Left renal pelvis (tissue), 4 donors: ENCODE results near the gene MLXIPL. TPM values are rescaled to one million over a fixed set of nuclear protein-coding genes. Genes with fewer than 3 reads are reported as not detected.
"Not testable (repeated sequence)": the region's sequence is repeated elsewhere in the genome, so short reads cannot be mapped to it uniquely, and the experiment has no call there.

Experiments used
- DNase-seq, 4 donors: peaks; one replicate each; pipeline ENCODE4 v3.0.0-alpha.2; 2013; ENCODE audit warnings: low read depth in 4 of 4, low spot score in 3 of 4
- polyA plus RNA-seq, 4 donors: library from polyadenylated mRNA; unstranded; fragments of 120-200 nt; gene quantifications; one replicate each; pipeline ENCODE4 v1.2.1, GENCODE V29; 2013; ENCODE audit not compliant: insufficient read length in 4 of 4

Gene MLXIPL
- polyA plus RNA-seq, 4 donors, result 1.5 to 9.5 (median 3.4) TPM

- DNase-seq, result no peak
Observed at GRCh38 chr7:73586911-73587310, 37.4 kb downstream of the MLXIPL start.

GRCh38 chr7:73585196-73585595 is 39.1 kb downstream of the MLXIPL start:
- no peak for DNase-seq

GRCh38 chr7:73582664-73583202 is 41.6 kb downstream of the MLXIPL start:
- no peak for DNase-seq

- DNase-seq, result not testable (repeated sequence)
Observed at GRCh38 chr7:73581006-73581405, 43.3 kb downstream of the MLXIPL start.

GRCh38 chr7:73578342-73579128 is 45.8 kb downstream of the MLXIPL start, which contains the start of gene TBL2:
Gene TBL2, minus strand, starts transcription at chr7:73578579. Its CDS starts 30 bp downstream, at chr7:73578549.
- peak; percentile 91 to 98 (median 96) for DNase-seq

GRCh38 chr7:73577627-73578341 is 46.5 kb downstream of the MLXIPL start:
- DNase-seq, result no peak

- no peak for DNase-seq
Observed at GRCh38 chr7:73573791-73574190, 50.5 kb downstream of the MLXIPL start.

GRCh38 chr7:73573276-73573675 is 51.0 kb downstream of the MLXIPL start:
- no peak for DNase-seq

- DNase-seq, result no peak
Observed at GRCh38 chr7:73572767-73573186, 51.5 kb downstream of the MLXIPL start.

GRCh38 chr7:73570977-73571376 is 53.3 kb downstream of the MLXIPL start:
- DNase-seq, result no peak

GRCh38 chr7:73570521-73570920 is 53.8 kb downstream of the MLXIPL start:
- DNase-seq, result no peak

- DNase-seq, result no peak
Observed at GRCh38 chr7:73569042-73569608, 55.2 kb downstream of the MLXIPL start.

GRCh38 chr7:73567846-73568685 is 56.3 kb downstream of the MLXIPL start:
- no peak for DNase-seq

- no peak for DNase-seq
Observed at GRCh38 chr7:73567140-73567539, 57.2 kb downstream of the MLXIPL start.

GRCh38 chr7:73566431-73566830 is 57.9 kb downstream of the MLXIPL start:
- DNase-seq, result not testable (repeated sequence)

- DNase-seq, result no peak
Observed at GRCh38 chr7:73565675-73566340, 58.5 kb downstream of the MLXIPL start.

- DNase-seq, result no peak
Observed at GRCh38 chr7:73560109-73560835, 64.0 kb downstream of the MLXIPL start.

GRCh38 chr7:73557397-73558257 is 66.7 kb downstream of the MLXIPL start, which contains the start of gene BCL7B:
Gene BCL7B, minus strand, starts transcription at chr7:73557690. Its CDS starts 112 bp downstream, at chr7:73557578.
- peak in 2 of 4 donors; percentile 44 to 48 for DNase-seq
